GM19438 (cell line): Measurements from ENCODE around the gene NR1I2.
A peak's percentile ranks its signal among the peaks of the same experiment; 100 is the strongest.

Experiments used
- ATAC-seq: cut with Tn5 transposase; IDR thresholded peaks from one replicate; pipeline ENCODE4 v1.9.1; 2021; ENCODE audit warnings: low read depth; ENCODE audit not compliant: unreplicated experiment

Gene NR1I2

DNA sequence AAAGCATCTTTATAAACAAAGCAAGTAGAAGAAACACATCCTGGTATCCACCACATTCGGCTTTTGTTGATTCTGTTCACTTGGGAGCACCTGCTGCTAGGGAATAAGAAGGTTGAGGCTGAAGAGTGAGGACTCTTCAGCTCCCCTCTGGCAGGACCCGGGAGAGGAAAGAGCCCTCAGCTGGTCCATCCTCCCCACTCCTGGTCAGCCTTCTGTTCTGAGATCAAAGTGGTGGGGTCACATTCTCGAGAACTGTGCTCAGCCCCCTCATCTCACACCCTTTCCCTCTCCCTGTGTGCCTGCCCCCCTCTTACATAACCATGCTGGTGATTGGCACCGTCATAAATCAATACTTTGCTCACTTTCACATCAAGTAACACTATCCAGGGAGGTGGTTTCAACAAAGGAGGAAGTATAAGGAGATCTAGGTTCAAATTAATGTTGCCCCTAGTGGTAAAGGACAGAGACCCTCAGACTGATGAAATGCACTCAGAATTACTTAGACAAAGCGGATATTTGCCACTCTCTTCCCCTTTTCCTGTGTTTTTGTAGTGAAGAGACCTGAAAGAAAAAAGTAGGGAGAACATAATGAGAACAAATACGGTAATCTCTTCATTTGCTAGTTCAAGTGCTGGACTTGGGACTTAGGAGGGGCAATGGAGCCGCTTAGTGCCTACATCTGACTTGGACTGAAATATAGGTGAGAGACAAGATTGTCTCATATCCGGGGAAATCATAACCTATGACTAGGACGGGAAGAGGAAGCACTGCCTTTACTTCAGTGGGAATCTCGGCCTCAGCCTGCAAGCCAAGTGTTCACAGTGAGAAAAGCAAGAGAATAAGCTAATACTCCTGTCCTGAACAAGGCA lies at the start of gene NR1I2:
Gene NR1I2 (plus strand): TSS at position 772 of the 869 bp plus-strand sequence.
- ATAC-seq, result no peak

DNA sequence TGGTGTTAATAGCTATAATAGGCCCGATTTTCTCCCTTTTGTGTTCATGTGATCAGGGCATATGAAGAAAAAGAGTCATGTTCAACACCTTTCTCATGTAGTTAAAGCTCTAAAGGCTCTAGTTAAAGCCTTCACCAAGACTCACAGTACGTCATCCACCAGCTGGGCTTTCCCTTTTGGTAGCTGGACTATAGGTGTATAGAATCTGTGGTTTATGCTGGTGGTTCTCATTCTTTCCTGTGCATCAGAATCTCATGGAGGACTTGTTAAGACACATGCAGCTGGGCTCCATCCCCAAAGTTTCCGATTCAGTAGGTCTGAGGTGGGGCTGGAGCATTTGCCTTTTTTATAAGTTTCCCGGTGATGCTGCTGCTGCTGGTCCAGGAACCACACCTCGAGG lies 48.1 kb upstream of the NR1I2 start:
- no peak for ATAC-seq

DNA sequence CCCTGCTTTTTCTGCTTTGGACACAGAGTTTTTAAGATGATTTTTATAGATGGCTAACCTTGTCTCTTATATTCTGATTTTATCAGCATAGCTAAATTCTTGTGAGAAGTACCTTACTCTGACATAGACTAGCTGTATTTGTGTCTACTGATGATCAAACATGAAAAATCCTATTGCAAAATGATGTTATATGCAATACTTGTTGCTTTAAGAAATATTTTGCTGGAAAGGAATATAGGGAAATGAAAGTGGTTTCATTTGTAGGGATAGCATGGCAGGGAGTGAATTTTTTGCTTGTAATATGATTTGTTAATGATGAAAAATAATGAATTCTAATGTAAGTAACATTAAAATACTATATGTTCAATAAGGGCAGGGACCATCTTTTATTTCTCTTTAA lies 43.2 kb upstream of the NR1I2 start:
- no peak for ATAC-seq

DNA sequence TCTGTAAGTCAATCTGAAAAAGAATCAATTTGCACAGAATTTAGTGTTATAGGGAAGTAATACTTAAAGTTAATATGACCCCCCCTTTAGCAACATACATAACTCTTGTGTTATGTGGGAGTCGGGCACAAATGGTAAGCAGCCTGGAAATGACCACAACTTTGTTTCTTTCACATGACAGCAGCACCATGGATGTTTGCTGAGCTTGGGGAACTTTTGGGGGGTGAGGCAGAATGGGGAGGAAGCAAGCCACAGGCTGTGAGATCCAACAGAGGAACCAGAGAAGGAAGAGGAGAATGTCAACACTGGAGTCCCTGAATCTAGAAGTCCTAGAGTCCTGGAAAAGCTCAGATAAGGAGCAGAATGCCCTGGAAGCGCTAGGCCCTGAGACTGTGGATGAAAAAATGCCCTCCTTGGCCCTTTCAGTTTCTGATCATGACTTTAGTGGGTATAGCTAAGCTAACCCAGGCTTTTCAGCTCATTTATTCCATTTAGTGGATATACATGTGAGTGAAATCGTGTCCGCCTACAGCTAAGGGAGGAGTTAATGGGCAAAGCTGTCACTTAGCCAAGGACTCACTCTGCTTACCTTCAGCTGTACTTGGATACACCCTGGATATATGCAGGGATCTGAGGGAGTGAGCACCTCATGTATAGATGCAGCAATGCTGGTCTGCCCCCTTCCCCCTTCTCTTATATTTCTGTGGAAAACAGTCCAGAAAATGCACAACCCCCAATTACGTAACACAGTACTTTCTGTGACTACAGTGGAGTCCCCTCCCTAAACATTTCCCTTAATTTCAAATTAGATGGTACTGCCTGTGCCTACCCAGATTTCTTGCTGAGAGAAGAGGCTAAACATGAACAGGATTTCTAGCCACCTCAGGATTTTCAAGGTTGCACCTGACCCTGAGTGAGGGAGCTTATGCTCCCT lies 40.0 kb upstream of the NR1I2 start:
- ATAC-seq, result no peak

DNA sequence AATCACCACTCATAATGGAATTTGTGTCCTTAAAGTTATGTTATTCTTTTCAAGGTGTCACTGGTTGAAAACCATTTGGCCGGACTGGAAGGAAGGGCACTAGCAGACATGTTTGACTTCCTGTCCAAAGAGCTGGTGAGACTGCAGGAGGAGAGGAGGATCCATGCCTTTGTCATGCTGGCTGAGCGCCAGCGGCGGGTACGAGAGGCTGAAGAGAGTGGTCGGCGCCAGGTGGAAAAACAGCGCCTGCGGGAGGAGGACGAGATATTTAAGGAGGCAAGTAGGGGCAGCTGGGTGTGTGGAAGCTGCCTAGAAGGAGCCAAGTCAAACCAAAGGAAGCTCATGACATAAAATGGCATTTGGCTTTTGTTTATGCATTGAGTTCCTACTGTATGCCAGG lies 38.0 kb upstream of the NR1I2 start:
- ATAC-seq, result no peak

DNA sequence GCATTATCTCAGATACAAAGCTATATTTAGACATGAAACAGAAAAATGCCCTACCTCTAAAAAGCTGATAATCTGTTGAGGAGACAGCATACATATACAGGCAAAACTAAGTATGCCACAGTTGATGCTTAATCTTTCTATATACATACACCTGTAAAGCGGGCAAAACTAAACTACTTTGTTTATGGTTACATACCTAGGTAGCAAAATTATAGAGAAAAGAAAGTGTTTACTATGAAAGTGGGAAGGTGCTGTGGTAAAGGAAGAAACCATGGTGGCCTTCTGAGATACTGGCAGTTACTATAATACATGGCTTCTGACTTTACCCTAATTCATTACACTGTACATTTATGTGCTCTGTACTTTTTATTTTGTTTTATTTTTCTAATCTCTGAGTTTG lies 36.0 kb upstream of the NR1I2 start:
- peak; percentile 59 for ATAC-seq

DNA sequence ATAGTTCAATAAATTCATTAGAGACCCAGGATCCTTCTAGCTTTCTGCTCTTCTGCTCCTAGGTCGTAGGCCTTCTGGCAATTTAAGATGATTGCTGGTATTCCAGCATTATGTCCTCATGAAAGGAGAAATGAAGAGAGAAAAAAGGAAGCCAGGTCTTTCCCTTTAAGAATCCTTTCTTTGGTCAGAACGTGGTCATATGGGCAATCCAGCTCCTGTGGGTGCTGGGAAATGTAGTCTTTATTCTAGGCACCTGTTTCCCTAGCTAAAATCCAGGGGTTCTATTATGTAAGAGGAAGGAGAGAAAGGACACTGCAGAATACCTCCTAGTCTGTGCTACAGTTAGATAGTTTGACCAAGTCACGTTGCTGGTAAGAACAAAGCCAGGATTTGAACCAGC lies 35.5 kb upstream of the NR1I2 start:
- ATAC-seq, result no peak

DNA sequence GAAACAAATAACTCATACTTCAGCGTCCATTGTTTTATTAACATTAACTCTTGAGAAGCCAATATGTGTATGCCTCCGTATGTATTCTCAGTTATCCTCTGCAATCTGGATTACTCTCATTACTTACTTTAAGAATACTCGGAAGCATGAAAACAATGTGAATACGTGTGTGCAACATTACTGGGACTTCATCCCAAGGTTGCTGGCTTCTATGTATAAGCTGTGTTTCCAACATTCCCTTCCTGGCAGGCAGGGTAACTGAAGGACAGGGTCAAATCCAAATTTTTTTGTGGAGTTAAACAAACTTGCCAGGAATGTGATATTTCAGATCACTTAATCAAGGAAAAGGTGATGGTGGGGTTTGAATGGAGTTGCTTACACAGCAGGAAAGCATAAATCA lies 34.5 kb upstream of the NR1I2 start:
- ATAC-seq, result no peak

DNA sequence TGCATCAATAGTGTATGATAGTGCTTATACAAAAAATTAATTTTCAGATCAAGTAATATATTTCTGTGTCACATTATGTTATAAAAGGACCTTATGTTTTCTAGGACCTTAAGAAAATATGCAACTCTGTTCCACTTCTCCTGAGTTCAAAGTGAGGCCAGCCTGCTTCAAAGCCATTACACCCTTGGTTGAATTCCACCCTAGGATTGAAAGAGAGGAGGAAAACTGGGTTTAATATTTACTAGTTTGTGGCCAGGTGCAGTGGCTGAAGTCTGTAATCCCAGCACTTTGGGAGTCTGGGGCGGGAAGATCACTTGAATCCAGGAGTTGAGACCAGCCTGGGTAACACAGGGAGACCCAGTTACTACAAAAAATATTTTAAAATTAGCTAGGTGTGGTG lies 32.9 kb upstream of the NR1I2 start:
- ATAC-seq, result no peak

DNA sequence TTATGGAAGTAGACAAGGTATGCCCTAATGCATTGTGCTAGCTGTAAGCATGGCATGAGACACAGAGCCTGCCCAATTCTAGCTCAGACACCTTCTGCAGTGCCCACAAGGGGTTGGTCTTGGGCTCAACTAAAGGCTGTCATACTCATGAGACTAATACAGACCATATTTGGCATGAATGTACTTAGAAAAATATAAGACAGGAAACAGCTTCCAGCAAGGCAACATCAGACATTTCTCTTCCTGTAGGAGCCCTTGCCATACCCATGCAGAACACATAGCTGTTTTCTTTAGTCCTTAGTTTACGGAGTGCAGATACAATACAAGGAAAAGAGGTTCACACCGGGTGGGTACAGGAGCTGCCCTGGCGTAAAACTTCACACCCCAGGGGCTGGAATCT lies 30.5 kb upstream of the NR1I2 start:
- ATAC-seq, result no peak

DNA sequence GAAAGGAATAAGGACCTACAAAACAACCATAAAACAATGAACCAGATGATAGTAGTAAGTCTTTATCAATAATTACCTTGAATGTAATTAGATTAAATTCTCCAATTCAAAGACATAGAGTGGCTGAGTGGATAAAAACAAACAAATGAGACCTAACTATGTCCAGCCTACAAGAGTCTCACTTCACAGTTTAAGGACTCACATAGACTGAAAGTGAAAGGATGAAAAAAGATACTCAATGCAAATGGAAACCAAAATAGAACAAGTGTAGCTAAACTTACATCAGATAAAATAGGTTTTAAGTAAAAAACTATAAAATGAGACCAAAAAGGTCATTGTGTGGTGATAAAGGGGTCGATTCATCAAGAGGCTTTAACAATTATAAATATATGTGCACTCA lies 21.9 kb upstream of the NR1I2 start:
- ATAC-seq, result peak; percentile 78

DNA sequence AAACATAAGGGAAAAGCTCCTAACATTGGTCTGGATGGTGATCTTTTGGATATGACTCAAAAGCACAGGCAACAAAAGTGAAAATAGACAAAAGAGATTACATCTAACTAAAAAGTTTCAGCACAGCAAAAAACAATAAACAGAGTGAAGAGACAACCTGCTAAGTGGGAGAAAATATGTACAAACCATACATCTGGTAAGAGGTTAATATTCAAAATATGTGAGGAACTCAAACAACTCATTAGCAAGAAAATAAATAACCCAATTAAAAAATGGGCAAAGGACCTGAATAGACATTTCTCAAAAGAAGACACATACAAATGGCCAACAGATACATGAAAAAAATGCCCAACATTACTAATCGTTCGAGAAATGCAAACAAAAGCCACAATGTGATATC lies 19.0 kb upstream of the NR1I2 start:
- ATAC-seq, result no peak

DNA sequence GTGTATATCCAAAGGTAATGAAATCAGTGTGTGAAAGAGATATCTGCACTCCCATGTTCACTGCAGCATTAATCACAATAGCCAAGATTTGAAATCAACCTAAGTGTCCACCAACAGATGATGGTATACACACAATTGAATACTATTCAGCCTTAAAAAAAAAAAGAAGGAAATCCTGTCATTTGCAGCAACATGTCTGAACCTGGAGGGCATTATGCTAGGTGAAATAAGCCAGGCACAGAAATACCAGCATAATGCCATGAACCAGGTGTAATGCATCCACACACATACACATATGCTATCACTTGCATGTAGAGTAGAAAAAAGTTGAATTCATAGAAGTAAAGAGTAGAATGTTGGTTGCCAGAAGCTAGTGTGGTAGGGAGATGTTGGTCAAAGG lies 18.4 kb upstream of the NR1I2 start:
- no peak for ATAC-seq

DNA sequence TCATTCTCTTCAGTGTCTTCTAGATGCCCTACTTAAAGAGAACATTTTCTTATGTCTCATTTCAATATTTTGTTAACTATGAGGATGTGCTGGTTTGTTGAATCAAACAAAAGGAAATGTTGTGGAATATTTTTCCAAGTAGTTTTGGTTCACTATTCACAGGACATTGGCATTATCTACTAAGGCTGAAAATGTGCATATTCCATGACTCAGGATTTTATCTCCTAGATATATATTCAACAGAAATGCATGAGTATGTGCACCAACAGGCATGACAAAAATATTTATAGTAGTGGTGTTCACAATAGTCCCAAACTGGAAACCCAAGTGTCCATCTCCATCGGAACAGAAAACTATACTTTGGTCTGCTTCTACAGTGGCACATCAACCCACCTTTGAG lies 16.7 kb upstream of the NR1I2 start:
- ATAC-seq, result no peak

DNA sequence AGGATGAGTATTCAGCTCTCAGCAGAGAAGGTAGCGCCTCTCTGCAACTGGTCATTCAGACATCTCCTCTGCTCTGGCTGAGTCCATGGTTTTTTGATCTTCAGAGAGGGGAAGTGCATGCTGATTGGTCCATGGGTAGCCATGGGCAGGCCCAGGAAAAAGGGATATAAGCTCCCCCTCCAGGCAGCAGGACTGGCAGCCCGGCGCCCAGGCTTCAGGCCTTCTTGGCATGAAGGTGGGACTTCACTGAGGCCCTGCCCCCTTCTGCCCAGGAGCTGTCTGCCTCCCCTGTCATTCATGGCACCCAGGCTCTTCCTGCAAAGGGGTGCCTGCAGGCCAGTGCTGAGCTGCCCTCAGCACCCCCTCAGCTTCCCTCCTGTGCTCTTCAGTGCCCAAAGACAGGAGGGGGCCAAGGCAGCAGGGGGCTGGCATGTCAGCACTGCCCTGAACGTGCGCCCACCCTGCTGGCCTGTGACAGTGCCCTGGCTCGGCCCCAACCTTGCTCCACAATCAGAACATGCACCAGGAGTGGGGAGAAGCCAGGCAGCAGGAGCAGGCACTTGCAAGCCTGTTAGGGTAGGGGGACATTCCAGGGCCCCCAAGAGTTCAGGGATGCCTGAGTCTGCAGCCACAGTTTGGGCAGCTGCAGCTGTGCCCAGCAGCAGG lies 13.8 kb upstream of the NR1I2 start:
- ATAC-seq, result no peak

DNA sequence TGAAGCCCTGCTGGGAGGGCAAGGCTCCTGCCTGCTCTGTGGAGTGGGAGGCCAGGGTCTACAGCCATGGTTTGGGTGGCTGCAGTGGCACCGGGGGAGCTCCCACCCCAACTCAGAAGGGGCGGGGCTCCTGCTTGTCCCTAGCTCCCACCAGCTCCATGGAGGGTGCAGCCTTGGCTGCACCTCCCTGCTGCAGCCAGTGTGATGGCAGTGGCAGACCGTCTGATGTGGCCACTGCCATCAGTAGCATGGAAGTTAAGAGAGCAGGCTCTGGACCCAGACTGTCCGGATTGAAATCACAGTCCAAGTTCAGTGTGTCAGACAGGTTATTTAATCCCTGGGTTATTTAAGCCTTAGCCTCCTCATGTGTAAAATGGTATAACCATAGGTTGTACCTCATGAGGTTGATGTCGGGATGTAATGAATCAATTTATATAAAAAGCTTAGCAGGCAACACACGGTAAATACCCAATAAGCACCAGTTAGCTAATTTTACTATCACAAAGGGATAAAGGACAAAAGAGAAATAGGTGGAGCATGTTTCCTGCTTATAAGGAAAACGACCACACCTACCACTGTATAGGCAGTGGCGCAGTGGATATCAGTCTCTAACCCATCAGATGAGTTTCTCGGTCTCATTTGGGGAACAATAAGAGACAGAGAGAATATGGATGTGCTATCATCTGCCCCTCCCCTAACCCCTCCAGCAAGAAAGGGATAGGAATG lies 13.1 kb upstream of the NR1I2 start:
- ATAC-seq, result no peak

DNA sequence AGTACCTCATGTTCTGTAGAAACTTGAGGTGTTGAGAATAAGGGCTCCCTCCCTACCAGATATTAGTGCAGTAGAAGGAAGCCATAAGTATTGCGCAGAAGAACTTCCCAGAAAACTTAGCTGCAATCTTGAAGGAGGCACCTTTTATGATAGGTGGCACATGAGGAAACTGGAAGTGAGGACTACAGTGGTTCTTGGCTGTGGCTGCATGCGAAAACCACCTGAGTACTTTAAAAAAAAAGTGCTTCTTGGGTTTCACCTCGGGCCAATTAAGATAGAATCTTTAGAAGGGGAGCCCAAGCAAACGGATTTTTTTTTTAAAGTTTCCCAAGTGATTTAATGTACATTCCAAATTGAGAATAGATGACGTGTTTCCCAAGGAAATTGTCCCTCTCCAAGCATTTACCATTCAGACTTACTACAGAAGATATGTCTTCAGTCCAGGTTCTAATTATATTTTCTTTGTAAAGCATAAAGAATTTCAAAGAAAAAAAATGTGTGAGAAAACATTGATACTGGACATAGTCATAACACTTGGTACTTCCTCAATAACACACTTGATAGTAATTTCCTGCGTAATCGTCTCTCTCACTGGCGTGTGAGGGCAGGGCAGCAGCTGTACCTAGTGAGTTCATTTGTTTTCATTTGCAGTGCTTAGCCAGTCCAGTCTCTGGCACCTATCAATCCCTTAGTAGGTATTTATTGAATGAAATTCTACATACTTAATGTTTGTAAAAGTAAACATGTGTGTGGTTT lies 12.3 kb upstream of the NR1I2 start:
- no peak for ATAC-seq

DNA sequence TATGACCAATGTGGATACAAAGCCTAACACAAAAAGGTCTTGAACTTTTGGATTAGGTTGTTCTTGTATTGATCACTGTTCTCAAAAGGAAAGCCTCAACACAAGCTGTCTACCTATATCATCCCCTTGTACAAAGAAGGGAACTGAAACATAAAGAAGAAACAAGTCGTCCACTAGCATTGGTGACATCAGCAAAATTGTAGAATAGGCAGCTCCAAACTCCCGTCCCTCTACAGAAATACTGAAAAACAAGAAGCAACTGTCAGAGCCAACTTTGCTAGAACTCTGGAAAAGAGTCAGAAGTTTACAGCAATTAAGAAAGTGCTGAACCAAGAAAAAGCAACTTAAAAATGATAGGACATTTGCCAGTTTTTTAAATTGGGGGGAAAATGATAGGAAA lies 7.5 kb upstream of the NR1I2 start:
- ATAC-seq, result peak; percentile 84

DNA sequence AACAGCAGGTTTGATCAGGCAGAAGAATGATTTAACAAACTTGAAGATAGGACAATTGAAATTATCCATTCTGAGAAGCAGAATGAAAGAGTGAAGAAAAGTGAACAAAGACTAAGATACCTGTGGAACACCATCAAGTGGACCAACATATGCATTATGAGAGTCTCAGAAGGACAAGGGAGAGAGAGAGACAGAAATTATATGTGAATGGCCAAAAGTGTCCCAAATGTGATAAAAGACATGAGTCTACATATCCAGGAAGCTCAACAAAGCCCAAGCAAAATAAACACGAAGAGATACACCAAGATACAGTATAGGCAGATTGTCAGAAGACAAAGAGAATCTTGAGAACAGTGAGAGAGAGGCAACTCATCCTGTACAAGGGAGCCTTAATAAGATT lies 5.6 kb upstream of the NR1I2 start:
- no peak for ATAC-seq

DNA sequence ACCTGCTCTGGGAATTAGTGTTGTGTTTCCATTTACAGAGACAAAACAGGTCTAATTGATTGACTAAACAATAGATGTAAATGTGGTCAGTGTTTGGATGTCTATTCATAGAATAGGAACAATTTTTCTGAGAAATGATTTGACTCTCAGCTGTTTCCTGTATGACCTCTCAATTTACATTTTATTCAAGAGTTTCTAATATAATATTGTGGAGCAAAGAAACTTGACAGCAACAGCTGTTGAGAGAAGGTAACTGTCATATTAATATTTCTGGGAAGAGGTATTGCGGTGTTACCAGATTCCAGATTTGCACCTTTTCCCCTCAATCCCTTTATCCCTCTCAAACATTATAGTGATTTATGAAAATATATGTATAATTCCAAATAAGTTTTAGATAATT lies 3.7 kb upstream of the NR1I2 start:
- no peak for ATAC-seq
